Measurements from ENCODE around the gene FFAR2. TPM values are rescaled to one million over a fixed set of nuclear protein-coding genes. Genes with fewer than 3 reads are reported as not detected.
"Not testable (repeated sequence)": the region's sequence is repeated elsewhere in the genome, so short reads cannot be mapped to it uniquely, and the experiment has no call there.

FFAR2 gene
- total and polyA plus RNA-seq, 4 donors = 1.2 to 113 (median 4.4) TPM

GRCh38 chr19:35419805-35420204, 28.3 kb upstream of the FFAR2 start:
- Histone ChIP-seq H3K9ac (ENCODE audit: insufficient read depth in 1 of 2, low read length in 2 of 2) (no peak overlapping the region), H3K4me3 (no peak overlapping the region), H3K36me3 (ENCODE audit: control insufficient read depth in 4 of 4, insufficient read depth in 4 of 4, low read length in 4 of 4) (no peaks in the 10 kb centered on the region), H3K27me3 (ENCODE audit: control insufficient read depth in 3 of 3, insufficient read depth in 3 of 3, low read length in 2 of 3) (no peaks in the 10 kb centered on the region), H3K27ac (ENCODE audit: low read depth in 1 of 2, low read length in 1 of 2) (no peak overlapping the region), H3K4me1 (ENCODE audit: control insufficient read depth in 5 of 5, insufficient read depth in 5 of 5, low read length in 5 of 5) (no peaks in the 10 kb centered on the region), H3K9me3 (ENCODE audit: control insufficient read depth in 4 of 4, insufficient read depth in 3 of 4, low read length in 3 of 4) (no peaks in the 10 kb centered on the region)
- DNase-seq (no peak), ATAC-seq (ENCODE audit: insufficient read depth, low FRiP score) (no peak)
- 84 to 86% methylated on average over 5 of the region's 5 CpGs for WGBS, 2 donors
- TF ChIP-seq CTCF (IDR thresholded peaks at IDR 0.05; ENCODE audit: control extremely low read depth, extremely low read depth) = no peak

DNA sequence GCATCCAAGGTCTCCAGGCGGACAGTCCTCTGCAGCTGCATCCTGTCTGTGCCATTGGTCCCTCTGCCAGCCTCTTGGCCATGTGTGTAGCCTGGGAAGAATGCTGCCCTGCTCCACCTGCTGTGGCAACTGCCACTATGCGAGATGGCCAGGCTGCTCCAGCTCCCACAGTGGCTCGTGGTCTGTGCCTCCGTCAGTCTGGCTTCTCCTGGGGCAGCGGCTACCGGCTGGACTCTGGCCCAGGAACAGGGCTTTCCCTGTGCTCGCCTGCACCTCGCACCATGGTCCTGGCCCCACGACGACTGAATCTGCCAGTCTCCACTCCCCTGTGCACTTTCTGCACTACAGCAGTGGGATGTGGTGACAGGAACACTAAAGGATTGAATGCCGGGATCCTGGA, 26.7 kb upstream of the FFAR2 start:
- ATAC-seq (ENCODE audit: insufficient read depth, low FRiP score) = no peak
- Histone ChIP-seq H3K27ac (ENCODE audit: low read depth in 1 of 2, low read length in 1 of 2) (no peak overlapping the region), H3K9ac (ENCODE audit: insufficient read depth in 1 of 2, low read length in 2 of 2) (no peak overlapping the region), H3K4me3 (no peak overlapping the region), H3K36me3 (ENCODE audit: control insufficient read depth in 4 of 4, insufficient read depth in 4 of 4, low read length in 4 of 4) (no peaks in the 10 kb centered on the region), H3K4me1 (ENCODE audit: control insufficient read depth in 5 of 5, insufficient read depth in 5 of 5, low read length in 5 of 5) (no peaks in the 10 kb centered on the region), H3K9me3 (ENCODE audit: control insufficient read depth in 4 of 4, insufficient read depth in 3 of 4, low read length in 3 of 4) (no peaks in the 10 kb centered on the region), H3K27me3 (ENCODE audit: control insufficient read depth in 3 of 3, insufficient read depth in 3 of 3, low read length in 2 of 3) (no peaks in the 10 kb centered on the region)
- no peak for DNase-seq
- WGBS, 2 donors = 81 to 85% methylated on average over 11 of the region's 11 CpGs
- no peak for TF ChIP-seq CTCF (IDR thresholded peaks at IDR 0.05; ENCODE audit: control extremely low read depth, extremely low read depth)

GRCh38 chr19:35423406-35423805, 24.7 kb upstream of the FFAR2 start:
- not testable (repeated sequence) for H3K9ac ChIP-seq (ENCODE audit: insufficient read depth in 1 of 2, low read length in 2 of 2); H3K36me3 ChIP-seq (ENCODE audit: control insufficient read depth in 4 of 4, insufficient read depth in 4 of 4, low read length in 4 of 4); H3K9me3 ChIP-seq (ENCODE audit: control insufficient read depth in 4 of 4, insufficient read depth in 3 of 4, low read length in 3 of 4); ATAC-seq (ENCODE audit: insufficient read depth, low FRiP score); H3K27me3 ChIP-seq (ENCODE audit: control insufficient read depth in 3 of 3, insufficient read depth in 3 of 3, low read length in 2 of 3); H3K4me3 ChIP-seq; H3K4me1 ChIP-seq (ENCODE audit: control insufficient read depth in 5 of 5, insufficient read depth in 5 of 5, low read length in 5 of 5); H3K27ac ChIP-seq (ENCODE audit: low read depth in 1 of 2, low read length in 1 of 2); DNase-seq
- WGBS, 2 donors = 92 to 98% methylated on average over 7 of the region's 7 CpGs

- TF ChIP-seq CTCF (IDR thresholded peaks at IDR 0.05; ENCODE audit: control extremely low read depth, extremely low read depth) = no peak
- H3K27me3 ChIP-seq (ENCODE audit: control insufficient read depth in 3 of 3, insufficient read depth in 3 of 3, low read length in 2 of 3) = no peaks in the 10 kb centered on the region
- WGBS, 2 donors = 88 to 91% methylated on average over 4 of the region's 4 CpGs
- H3K27ac ChIP-seq (ENCODE audit: low read depth in 1 of 2, low read length in 1 of 2) = no peak overlapping the region
- no peaks in the 10 kb centered on the region for H3K36me3 ChIP-seq (ENCODE audit: control insufficient read depth in 4 of 4, insufficient read depth in 4 of 4, low read length in 4 of 4)
- ATAC-seq (ENCODE audit: insufficient read depth, low FRiP score) (no peak), DNase-seq (no peak)
- no peaks in the 10 kb centered on the region for H3K9me3 ChIP-seq (ENCODE audit: control insufficient read depth in 4 of 4, insufficient read depth in 3 of 4, low read length in 3 of 4)
- H3K9ac ChIP-seq (ENCODE audit: insufficient read depth in 1 of 2, low read length in 2 of 2) = no peak overlapping the region
- H3K4me3 ChIP-seq = no peak overlapping the region
- H3K4me1 ChIP-seq (ENCODE audit: control insufficient read depth in 5 of 5, insufficient read depth in 5 of 5, low read length in 5 of 5) = peaks cover 0 to 21% (median 7%) of the 10 kb centered on the region in 5 donors
Observed at GRCh38 chr19:35425682-35426081, 22.4 kb upstream of the FFAR2 start.
